Mammary epithelial cell (primary cell): ENCODE data around the gene HSD3B7.

Source experiments
- CTCF ChIP-seq, 2 donors: IDR thresholded peaks in 1 of 2; conservative IDR thresholded peaks in 1 of 2; 2 replicates each; pipeline ENCODE4 v1.5.1; 2011 to 2012; ENCODE audit warnings: inconsistent platforms in 2 of 2, low read length in 2 of 2, mild to moderate bottlenecking in 2 of 2, control low read depth in 1 of 2, low read depth in 1 of 2; ENCODE audit not compliant: insufficient read depth in 1 of 2; ENCODE audit errors: extremely low read depth in 1 of 2
- EZH2 ChIP-seq: IDR thresholded peaks from 2 replicates; pipeline ENCODE4 v1.6.1; 2012; ENCODE audit warnings: low read length, inconsistent platforms, borderline replicate concordance

GRCh38 chr16:30996324-30996984 lies 11.4 kb downstream of the HSD3B7 start:
- TF ChIP-seq EZH2 (no peak), CTCF (conservative IDR thresholded peaks at IDR 0.05 in 1 of 2, IDR thresholded peaks at IDR 0.05 in 1 of 2; ENCODE audit: extremely low read depth in 1 of 2, insufficient read depth in 1 of 2, low read depth in 1 of 2, low read length in 2 of 2) (no peak)
